Mesendoderm (in vitro differentiated cells): ENCODE measurements around the gene ENHO.

Source experiments
- DNase-seq: peaks from one replicate; pipeline ENCODE4 v3.0.0; 2013
- H2AK5ac ChIP-seq: 2 replicates; pipeline ENCODE4 v1.6.1; 2013; ENCODE audit warnings: low read length, inconsistent platforms
- H2BK120ac ChIP-seq: 2 replicates; pipeline ENCODE4 v1.6.1; 2013; ENCODE audit warnings: low read depth, mild to moderate bottlenecking, low read length, moderate library complexity, mixed read lengths
- H2BK15ac ChIP-seq: replicated peaks from 2 replicates; pipeline ENCODE4 v1.6.1; 2013; ENCODE audit warnings: low read depth, mild to moderate bottlenecking, moderate library complexity
- H2BK5ac ChIP-seq: 2 replicates; pipeline ENCODE4 v1.6.1; 2013; ENCODE audit warnings: low read length, inconsistent platforms
- H3K18ac ChIP-seq: 2 replicates; pipeline ENCODE4 v1.6.1; 2013; ENCODE audit warnings: mild to moderate bottlenecking, low read length, mixed read lengths
- H3K23ac ChIP-seq: one replicate; pipeline ENCODE4 v1.6.1; 2013; ENCODE audit warnings: low read length
- H3K27ac ChIP-seq: 2 replicates; pipeline ENCODE4 v1.5.1; 2013; ENCODE audit warnings: low read depth, mild to moderate bottlenecking, inconsistent platforms, low read length, moderate library complexity
- H3K27me3 ChIP-seq: 2 replicates; pipeline ENCODE4 v1.6.1; 2013; ENCODE audit warnings: low read length, control low read depth, mild to moderate bottlenecking, inconsistent platforms; ENCODE audit not compliant: insufficient read depth, poor library complexity
- H3K36me3 ChIP-seq: 2 replicates; pipeline ENCODE4 v1.6.1; 2013; ENCODE audit warnings: low read length, inconsistent platforms; ENCODE audit not compliant: control insufficient read depth, insufficient read depth
- H3K4ac ChIP-seq: one replicate; pipeline ENCODE4 v1.6.1; 2013; ENCODE audit warnings: low read depth, mild to moderate bottlenecking, low read length, moderate library complexity
- H3K4me1 ChIP-seq: 2 replicates; pipeline ENCODE4 v1.6.1; 2013; ENCODE audit warnings: low read depth, low read length, inconsistent platforms; ENCODE audit not compliant: control insufficient read depth
- H3K4me2 ChIP-seq: 2 replicates; pipeline ENCODE4 v1.6.1; 2013; ENCODE audit warnings: low read length
- H3K4me3 ChIP-seq: 2 replicates; pipeline ENCODE4 v1.5.1; 2013; ENCODE audit warnings: mild to moderate bottlenecking, low read length
- H3K56ac ChIP-seq: one replicate; pipeline ENCODE4 v1.6.1; 2013; ENCODE audit warnings: low read length
- H3K79me1 ChIP-seq: 2 replicates; pipeline ENCODE4 v1.6.1; 2013; ENCODE audit warnings: low read length, inconsistent platforms
- H3K79me2 ChIP-seq: 2 replicates; pipeline ENCODE4 v1.6.1; 2013; ENCODE audit warnings: mild to moderate bottlenecking, low read length; ENCODE audit not compliant: control insufficient read depth, insufficient read depth
- H3K9ac ChIP-seq: 2 replicates; pipeline ENCODE4 v1.6.1; 2013; ENCODE audit warnings: low read length, inconsistent platforms
- H4K5ac ChIP-seq: one replicate; pipeline ENCODE4 v1.6.1; 2013; ENCODE audit warnings: low read length
- H4K8ac ChIP-seq: one replicate; pipeline ENCODE4 v1.6.1; 2013; ENCODE audit warnings: low read depth, mild to moderate bottlenecking, control low read depth, low read length, moderate library complexity
- WGBS: extraction: QIAGEN DNeasy Blood & Tissue Kit; methylation state at CpG from one replicate; pipeline ENCODE4 v1.1.7; 2013; ENCODE audit warnings: low lambda C conversion rate, missing lambda C conversion rate; ENCODE audit not compliant: insufficient coverage; ENCODE audit errors: extremely low coverage; 5-methylcytosine and 5-hydroxymethylcytosine counted together

ENHO gene

GRCh38 chr9:34551751-34552605 lies 29.2 kb upstream of the ENHO start:
- no peak overlapping the region for H3K23ac ChIP-seq
- H3K36me3 ChIP-seq: no peaks in the 10 kb centered on the region
- H3K79me1 ChIP-seq: no peaks in the 10 kb centered on the region
- H2BK120ac ChIP-seq: no peak overlapping the region
- H3K27ac ChIP-seq: no peak overlapping the region
- no peak for DNase-seq
- H2BK5ac ChIP-seq: no peak overlapping the region
- WGBS: no CpG with 5 or more reads among the region's 20 CpGs
- peaks cover 1% of the 10 kb centered on the region for H3K4me1 ChIP-seq
- H3K27me3 ChIP-seq: no peaks in the 10 kb centered on the region
- no peak overlapping the region for H3K4ac ChIP-seq
- H3K4me2 ChIP-seq: no peak overlapping the region
- no peak overlapping the region for H3K4me3 ChIP-seq
- H4K8ac ChIP-seq: no peak overlapping the region
- H3K79me2 ChIP-seq: no peaks in the 10 kb centered on the region
- no peak overlapping the region for H3K9ac ChIP-seq
- no peak overlapping the region for H2BK15ac ChIP-seq
- H3K18ac ChIP-seq: no peak overlapping the region
- no peak overlapping the region for H4K5ac ChIP-seq
- H2AK5ac ChIP-seq: no peak overlapping the region
- no peak overlapping the region for H3K56ac ChIP-seq

GRCh38 chr9:34550681-34551270 lies 28.0 kb upstream of the ENHO start:
- no peaks in the 10 kb centered on the region for H3K79me1 ChIP-seq
- no peak overlapping the region for H4K8ac ChIP-seq
- DNase-seq: no peak
- H3K4me2 ChIP-seq: no peak overlapping the region
- no peak overlapping the region for H2BK120ac ChIP-seq
- no peak overlapping the region for H3K4me3 ChIP-seq
- no peak overlapping the region for H3K27ac ChIP-seq
- no peak overlapping the region for H3K23ac ChIP-seq
- WGBS: no CpG with 5 or more reads among the region's 5 CpGs
- no peak overlapping the region for H3K4ac ChIP-seq
- no peak overlapping the region for H2AK5ac ChIP-seq
- H2BK5ac ChIP-seq: no peak overlapping the region
- no peaks in the 10 kb centered on the region for H3K36me3 ChIP-seq
- no peak overlapping the region for H3K18ac ChIP-seq
- H3K79me2 ChIP-seq: no peaks in the 10 kb centered on the region
- no peak overlapping the region for H3K56ac ChIP-seq
- H4K5ac ChIP-seq: no peak overlapping the region
- peaks cover 1% of the 10 kb centered on the region for H3K4me1 ChIP-seq
- H2BK15ac ChIP-seq: no peak overlapping the region
- H3K9ac ChIP-seq: no peak overlapping the region
- H3K27me3 ChIP-seq: no peaks in the 10 kb centered on the region

DNA sequence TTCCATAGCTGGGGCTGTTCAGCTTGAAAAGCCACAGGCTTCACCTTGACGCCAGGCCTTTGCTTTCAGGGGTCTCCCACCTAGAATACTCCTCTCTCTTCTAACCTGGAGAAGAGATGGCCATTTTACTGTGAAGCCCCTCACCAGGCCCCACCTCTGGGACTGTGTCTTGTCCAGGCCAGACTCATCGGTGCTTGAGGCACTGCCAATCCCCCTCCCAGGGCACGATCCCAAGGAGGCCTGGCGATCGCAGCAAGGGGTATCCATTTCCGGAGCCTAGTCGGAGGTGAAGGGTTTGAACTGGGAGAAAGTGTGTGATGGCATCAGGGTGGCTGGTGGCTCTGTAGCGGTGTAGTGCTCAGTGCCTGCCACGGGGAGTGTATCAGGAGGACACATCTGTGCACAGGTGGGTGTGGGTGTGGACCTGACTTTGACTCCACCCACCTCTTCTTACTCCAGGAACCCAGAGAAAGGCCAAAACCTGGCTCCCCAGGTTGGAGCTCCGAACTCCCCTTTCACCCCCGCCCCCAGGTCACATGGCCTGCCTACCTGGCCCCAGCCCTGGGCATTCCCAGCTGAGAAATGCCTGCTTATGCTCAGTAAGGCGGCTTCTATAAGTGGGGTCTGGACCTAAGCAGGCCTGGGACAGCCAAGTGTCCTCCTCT lies 27.4 kb upstream of the ENHO start:
- Histone ChIP-seq H3K4me1 (peaks cover 1% of the 10 kb centered on the region), H3K79me2 (no peaks in the 10 kb centered on the region), H3K4ac (no peak overlapping the region), H4K5ac (no peak overlapping the region), H3K56ac (no peak overlapping the region), H3K79me1 (no peaks in the 10 kb centered on the region), H3K23ac (no peak overlapping the region), H2AK5ac (no peak overlapping the region), H3K36me3 (no peaks in the 10 kb centered on the region), H2BK120ac (no peak overlapping the region), H4K8ac (no peak overlapping the region), H2BK5ac (no peak overlapping the region), H2BK15ac (no peak overlapping the region), H3K18ac (no peak overlapping the region), H3K9ac (no peak overlapping the region), H3K27me3 (no peaks in the 10 kb centered on the region), H3K27ac (no peak overlapping the region), H3K4me2 (no peak overlapping the region), H3K4me3 (no peak overlapping the region)
- WGBS: no CpG with 5 or more reads among the region's 12 CpGs
- no peak for DNase-seq

- Histone ChIP-seq H3K27ac (no peak overlapping the region), H4K5ac (no peak overlapping the region), H3K18ac (no peak overlapping the region), H3K9ac (no peak overlapping the region), H3K4ac (no peak overlapping the region), H3K4me2 (no peak overlapping the region), H3K79me1 (no peaks in the 10 kb centered on the region), H3K79me2 (no peaks in the 10 kb centered on the region), H2AK5ac (no peak overlapping the region), H2BK5ac (no peak overlapping the region), H4K8ac (no peak overlapping the region), H2BK120ac (no peak overlapping the region), H3K27me3 (no peaks in the 10 kb centered on the region), H2BK15ac (no peak overlapping the region), H3K4me1 (no peaks in the 10 kb centered on the region), H3K56ac (no peak overlapping the region), H3K4me3 (no peak overlapping the region), H3K36me3 (no peaks in the 10 kb centered on the region), H3K23ac (no peak overlapping the region)
- DNase-seq: no peak
- WGBS: no CpG with 5 or more reads among the region's 5 CpGs
Observed at GRCh38 chr9:34549407-34549732, 26.6 kb upstream of the ENHO start.

DNA sequence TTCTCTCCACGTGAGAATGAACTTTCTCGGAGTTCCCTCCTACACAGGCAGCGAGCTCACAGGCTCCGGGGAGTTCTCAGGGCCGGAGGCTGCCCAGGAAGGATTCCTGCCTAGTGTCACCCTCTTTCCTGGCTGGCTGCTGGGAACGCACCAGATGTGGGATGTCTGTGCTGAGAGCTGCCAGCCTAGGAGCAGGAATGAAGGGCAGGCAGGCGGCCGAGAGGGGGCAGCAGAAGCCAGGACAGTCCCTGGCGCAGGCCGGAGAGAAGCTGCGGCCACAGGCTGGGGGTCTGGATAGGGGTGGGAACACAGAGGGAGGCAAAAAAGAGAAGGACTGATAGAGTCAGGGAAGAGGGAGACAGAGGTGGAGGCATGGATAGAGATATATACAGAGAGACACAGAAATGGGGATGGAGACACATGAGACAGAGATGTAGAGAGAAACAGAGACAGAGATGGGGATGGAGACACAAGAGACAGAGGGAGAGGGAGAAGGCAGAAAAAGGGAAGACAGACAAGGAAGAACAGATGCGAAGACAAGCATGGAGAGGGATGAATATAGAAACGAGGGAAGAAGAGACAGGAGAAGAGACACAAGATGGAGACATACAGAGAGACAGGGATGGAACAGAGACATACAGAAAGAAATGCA lies 25.3 kb upstream of the ENHO start:
- H4K5ac ChIP-seq: no peak overlapping the region
- H2BK15ac ChIP-seq: no peak overlapping the region
- no peak overlapping the region for H2BK5ac ChIP-seq
- no peaks in the 10 kb centered on the region for H3K79me1 ChIP-seq
- H3K56ac ChIP-seq: no peak overlapping the region
- no peak overlapping the region for H3K4ac ChIP-seq
- no peak overlapping the region for H3K18ac ChIP-seq
- no peak overlapping the region for H4K8ac ChIP-seq
- H2BK120ac ChIP-seq: no peak overlapping the region
- no peak overlapping the region for H3K4me3 ChIP-seq
- H3K9ac ChIP-seq: no peak overlapping the region
- H3K4me2 ChIP-seq: no peak overlapping the region
- H3K27ac ChIP-seq: no peak overlapping the region
- WGBS: no CpG with 5 or more reads among the region's 13 CpGs
- peak; percentile 68 for DNase-seq
- H3K23ac ChIP-seq: no peak overlapping the region
- H3K27me3 ChIP-seq: no peaks in the 10 kb centered on the region
- no peaks in the 10 kb centered on the region for H3K36me3 ChIP-seq
- no peaks in the 10 kb centered on the region for H3K79me2 ChIP-seq
- no peak overlapping the region for H2AK5ac ChIP-seq
- no peaks in the 10 kb centered on the region for H3K4me1 ChIP-seq
